ENCODE measurements around the gene MINDY4. TPM values are rescaled to one million over a fixed set of nuclear protein-coding genes. Genes with fewer than 3 reads are reported as not detected.
A peak's percentile ranks its signal among the peaks of the same experiment; 100 is the strongest.

The MINDY4 gene
- total RNA-seq, 1 donor from 2014 or later: 2.0 TPM

- no peak for DNase-seq (ENCODE audit: low read depth)
Observed at GRCh38 chr7:30741289-30741688, 29.9 kb upstream of the MINDY4 start.

DNA sequence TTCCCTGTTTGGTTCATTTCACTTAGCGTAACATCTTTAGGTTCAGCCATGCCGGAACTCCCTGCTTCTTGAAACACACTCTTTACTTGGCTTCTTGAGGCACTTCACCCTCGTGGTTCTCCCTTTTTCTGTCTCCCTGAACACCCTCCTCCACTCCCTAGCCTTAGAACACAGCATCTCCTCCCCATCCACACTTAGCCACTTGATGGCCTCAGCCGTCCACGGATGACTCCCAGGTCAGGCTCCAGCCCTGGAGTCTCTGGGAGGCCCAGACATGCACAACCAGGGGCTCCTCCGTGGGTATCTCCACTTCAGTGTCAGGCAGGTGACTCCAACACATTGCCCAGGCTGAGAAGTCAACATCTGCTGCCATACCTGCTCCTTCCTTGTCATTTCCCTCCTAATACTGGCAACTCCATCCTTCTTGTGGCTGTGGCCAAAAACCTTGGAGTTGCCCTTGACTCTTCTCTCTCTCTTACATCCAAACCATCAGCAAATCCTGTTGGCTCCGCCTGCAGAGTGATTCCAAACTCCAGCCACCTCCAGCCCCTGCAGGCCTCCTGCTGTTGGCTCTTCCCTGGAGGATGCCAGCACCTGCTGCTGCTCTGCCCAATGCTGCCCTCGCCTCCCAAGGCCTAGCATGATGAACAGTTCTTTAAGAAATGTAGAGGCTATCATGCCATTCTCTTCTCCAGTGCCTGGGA, 27.7 kb upstream of the MINDY4 start:
- DNase-seq (ENCODE audit: low read depth): peak; percentile 50

GRCh38 chr7:30744075-30744417, 27.2 kb upstream of the MINDY4 start:
- no peak for DNase-seq (ENCODE audit: low read depth)

DNA sequence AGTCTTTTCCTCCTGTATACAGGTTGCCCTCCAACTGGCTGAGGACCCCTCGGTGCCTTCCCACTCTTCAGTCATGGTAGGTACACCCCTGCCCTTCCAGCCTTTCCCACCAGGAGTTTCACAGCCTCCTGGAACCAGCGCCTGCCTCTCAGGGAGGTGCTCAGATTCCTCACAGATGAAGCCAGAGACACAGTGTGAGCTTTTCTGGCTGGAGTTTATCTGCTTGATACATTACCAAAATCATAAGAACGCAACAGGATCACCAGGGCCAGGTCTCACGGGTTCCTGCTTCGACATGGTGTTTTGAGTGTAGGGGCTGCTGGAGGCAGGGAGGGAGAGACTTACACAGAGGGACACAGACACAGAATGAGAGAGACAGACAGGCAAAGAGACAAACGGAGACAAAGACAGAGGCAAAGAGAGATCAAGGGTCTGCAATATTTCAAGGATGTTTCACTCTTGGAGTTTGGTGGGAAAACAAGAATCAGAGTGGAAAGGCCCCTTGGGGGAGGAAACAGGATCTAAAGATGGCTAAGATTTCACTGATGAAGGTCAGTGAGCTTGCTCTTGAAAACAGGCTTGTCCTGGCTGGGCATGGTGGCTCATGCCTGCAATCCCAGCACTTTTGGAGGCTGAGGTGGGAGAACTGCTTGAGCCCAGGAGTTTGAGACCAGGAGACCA, 25.8 kb upstream of the MINDY4 start:
- DNase-seq (ENCODE audit: low read depth): no peak

- DNase-seq (ENCODE audit: low read depth): no peak
Observed at GRCh38 chr7:30750010-30750409, 21.2 kb upstream of the MINDY4 start.

DNA sequence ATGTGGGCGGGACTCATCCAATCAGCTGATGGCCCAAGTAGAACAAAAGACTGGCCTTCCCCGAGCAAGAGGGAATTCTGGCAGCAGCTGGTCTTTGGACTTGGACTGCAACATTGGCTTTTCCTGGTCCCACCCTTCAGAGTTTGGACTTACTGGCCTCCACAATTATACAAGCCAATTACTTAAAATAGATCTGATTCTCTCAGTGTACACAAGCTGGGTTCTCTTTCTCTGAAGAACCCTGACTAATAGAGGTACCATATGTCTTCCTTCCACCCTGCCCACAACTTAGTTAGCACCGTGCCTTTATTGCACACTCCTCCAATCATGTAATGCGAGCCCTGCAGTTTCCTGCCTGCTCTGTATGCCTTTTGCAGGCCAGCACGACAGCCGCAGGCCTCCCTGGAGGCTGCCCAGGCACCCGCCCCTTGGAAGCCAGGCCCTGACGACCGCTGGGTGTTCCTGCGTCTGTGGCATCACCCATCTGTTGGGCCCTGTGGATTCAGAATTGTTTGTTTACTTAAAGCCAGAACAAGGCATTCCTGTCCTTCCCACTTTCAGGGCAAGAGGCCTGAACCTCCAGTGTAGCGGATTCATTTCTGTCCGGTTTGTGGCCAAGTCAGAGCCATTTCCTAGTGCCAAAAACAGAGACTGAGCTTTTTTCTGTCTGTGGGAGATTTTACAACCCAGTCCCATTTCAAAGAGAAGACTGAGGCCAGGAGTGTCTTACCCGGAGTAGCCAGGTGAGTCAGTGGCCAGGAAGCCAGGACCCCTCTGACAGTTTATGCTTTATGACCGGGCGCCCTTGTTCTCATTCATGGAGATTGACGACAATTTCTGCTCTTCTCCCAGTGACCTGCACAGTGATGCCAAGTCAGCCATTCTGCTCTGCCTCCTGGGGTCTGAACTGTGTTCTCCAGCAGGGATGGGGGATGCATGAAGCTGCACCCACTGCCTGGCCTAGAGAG, 20.2 kb upstream of the MINDY4 start:
- DNase-seq (ENCODE audit: low read depth): peak; percentile 99

DNA sequence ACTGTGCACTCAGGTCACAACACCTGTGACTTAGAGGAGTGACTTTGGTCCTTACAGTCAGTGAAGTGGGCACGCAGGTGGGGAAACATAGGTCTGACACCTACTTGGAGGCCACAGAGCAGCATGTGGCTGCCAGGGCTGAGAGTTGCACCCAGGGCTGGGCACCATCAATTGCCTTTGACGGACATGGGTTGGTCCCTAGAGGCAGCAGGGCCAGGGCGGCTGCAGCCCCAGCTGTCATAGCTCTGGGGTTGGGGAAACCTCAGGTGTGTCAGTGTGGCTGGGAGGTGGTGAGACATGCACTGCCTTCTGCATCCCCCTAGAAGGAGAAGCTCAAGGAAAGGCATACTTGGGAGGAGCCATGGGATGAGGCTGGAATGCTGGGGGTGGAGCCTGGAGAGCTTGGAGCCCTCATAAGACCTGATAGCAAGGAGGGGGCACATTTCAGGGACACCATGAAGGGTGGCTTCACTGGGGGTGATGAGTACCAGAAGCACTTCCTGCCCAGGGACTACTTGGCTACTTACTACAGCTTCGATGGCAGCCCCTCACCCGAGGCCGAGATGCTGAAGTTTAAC, 19.4 kb upstream of the MINDY4 start, which contains the start of gene INMT:
Gene INMT, plus strand, starts transcription at position 440 of the 578 bp plus-strand sequence. Its CDS starts 16 bp downstream, at position 456.
- peak; percentile 76 for DNase-seq (ENCODE audit: low read depth)

- peak; percentile 11 for DNase-seq (ENCODE audit: low read depth)
Observed at GRCh38 chr7:30752484-30752883, 18.7 kb upstream of the MINDY4 start.

- peak; percentile 83 for DNase-seq (ENCODE audit: low read depth)
Observed at GRCh38 chr7:30752979-30753378, 18.2 kb upstream of the MINDY4 start.

DNA sequence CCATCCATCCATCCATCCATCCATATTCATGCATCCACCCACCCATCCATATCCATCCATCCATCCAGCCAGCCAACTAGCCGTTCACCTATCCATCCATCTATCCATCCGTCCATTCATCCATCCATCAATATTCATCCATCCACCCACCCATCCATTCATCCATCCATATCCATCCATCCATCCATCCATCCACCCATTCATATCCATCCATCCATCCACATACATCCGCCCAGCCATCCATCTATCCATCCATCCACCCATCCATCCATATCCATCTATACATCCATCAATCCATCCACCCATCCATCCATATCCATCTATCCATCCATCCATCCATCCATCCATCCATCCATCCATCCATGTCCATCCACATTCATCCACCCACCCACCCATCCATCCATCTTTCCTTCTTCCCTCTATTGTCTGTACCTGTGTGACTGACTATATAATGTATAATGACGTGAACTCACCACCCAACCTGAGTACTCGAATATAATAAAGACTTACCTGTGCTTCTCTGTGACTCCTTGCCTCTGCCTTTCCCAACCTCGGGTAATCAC, 16.8 kb upstream of the MINDY4 start:
- no peak for DNase-seq (ENCODE audit: low read depth)

DNA sequence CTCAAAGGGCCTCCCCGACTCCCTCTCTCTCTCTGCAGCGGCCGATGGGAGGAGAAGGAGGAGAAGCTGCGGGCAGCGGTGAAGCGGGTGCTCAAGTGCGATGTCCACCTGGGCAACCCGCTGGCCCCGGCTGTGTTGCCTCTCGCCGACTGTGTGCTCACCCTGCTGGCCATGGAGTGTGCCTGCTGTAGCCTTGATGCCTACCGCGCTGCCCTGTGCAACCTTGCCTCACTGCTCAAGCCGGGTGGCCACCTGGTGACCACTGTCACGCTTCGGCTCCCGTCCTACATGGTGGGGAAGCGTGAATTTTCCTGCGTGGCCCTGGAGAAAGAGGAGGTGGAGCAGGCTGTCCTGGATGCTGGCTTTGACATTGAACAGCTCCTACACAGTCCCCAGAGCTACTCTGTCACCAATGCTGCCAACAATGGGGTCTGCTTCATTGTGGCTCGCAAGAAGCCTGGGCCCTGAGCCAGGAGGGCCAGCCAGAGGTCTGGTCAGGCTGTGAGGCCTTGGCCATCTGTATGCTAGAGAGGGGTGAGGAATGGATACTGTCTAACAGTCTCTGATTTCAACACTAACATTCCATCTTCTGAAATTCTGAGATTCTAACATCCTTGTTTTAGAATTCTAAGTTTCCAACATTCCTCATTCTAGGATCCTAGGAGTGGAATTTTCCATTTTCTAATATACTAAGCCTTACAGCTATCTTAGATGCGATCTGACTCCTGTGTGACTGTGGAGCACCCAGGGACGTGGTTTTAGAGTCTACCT, 15.6 kb upstream of the MINDY4 start:
- peak; percentile 47 for DNase-seq (ENCODE audit: low read depth)

GRCh38 chr7:30757342-30757692, 13.9 kb upstream of the MINDY4 start:
- DNase-seq (ENCODE audit: low read depth): peak; percentile 59

GRCh38 chr7:30760514-30761213, 10.6 kb upstream of the MINDY4 start:
- DNase-seq (ENCODE audit: low read depth): no peak

GRCh38 chr7:30761214-30762156, 9.7 kb upstream of the MINDY4 start:
- no peak for DNase-seq (ENCODE audit: low read depth)

DNA sequence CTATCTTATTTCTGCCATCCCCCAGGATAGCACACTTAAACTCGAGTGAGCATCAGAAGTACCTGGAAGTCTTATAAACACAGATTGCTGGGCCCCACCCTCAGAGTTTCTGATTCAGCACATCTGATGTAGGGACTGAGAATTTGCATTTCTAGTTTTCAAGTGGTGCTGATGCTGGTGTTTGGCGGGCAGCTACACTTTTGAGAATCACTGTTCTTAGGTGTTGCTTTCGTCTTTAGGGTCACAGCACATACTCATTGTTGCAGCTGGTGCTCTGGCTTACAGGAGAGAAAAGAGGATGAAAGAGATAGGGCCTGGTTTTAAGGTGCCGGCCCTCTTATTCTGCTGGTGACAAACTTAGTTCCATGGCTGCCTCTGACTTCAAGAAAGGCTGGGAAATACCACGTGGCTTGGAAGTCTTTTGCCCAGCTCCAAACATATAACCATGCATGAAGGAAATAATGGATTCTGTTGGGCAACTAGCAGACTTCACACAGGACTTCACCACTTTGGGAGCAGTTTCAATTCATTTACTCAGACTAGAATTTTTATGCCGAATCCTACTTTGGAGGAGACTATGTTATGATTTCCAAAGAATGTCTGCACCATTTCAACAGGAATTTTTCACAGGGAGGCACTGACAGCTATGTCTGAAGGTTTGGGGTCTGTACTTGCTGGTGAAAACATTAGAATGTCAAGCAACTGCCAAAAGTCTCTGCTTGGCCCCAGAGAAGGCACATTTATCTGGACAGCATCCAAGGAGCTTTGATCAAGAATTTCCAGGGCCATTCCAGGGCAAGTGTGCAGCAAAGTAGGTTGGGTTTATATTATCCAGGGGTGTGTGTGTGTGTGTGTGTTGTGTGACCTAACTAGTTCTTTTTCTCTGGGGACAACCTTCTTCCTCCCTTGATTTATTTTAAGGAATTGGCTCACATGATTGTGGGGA, 6.9 kb upstream of the MINDY4 start:
- peak; percentile 51 for DNase-seq (ENCODE audit: low read depth)

GRCh38 chr7:30765408-30765807, 5.8 kb upstream of the MINDY4 start:
- no peak for DNase-seq (ENCODE audit: low read depth)

DNA sequence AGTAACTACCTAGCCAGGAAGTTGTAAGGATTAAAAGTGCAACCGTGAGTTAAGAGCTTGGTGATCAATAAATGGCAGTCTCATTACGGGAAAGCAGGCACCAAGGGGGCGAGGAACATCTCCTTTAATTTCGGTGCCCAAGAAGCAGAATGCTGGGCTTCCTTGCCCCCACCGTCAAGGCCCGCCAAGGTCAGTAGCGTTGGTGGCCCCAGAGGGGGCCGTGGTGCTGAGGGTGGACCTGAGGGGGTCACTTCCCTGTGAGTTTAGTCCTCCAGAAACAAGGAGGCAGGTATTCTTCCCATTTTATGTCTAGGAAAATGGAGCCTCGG, 408 bp upstream of the MINDY4 start:
- DNase-seq (ENCODE audit: low read depth): no peak
